ENCODE data around the gene MELK. TPM values are rescaled to one million over a fixed set of nuclear protein-coding genes. Genes with fewer than 3 reads are reported as not detected.

The MELK gene
- total and polyA plus RNA-seq, 2 experiments from 2014 or later: 11.0 to 12.5 TPM

DNA sequence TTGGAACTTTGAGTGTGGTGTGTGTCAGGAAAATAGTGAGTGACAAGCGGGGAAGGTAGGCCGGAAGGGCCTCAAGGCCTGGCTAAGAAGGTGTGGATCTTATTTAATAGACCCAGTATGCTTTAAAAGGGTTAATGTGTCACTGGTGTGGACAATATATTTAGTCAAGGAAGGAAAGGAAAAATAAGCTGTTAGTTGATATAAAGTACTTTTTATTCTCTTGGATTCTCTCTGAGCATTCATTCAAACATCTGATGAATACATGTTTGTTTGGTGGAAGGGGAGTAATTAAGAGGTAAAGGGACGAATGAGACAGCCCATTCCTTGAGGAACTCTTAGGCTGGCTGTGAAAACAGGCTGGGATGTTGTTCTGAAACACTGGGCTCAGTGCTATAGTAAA is 98.9 kb downstream of the MELK start:
- H3K9me2 ChIP-seq (replicated peaks; ENCODE audit: insufficient read depth): no peaks in the 10 kb centered on the region
- no peak overlapping the region for H3K27ac ChIP-seq
- TF ChIP-seq, protein P1, sequence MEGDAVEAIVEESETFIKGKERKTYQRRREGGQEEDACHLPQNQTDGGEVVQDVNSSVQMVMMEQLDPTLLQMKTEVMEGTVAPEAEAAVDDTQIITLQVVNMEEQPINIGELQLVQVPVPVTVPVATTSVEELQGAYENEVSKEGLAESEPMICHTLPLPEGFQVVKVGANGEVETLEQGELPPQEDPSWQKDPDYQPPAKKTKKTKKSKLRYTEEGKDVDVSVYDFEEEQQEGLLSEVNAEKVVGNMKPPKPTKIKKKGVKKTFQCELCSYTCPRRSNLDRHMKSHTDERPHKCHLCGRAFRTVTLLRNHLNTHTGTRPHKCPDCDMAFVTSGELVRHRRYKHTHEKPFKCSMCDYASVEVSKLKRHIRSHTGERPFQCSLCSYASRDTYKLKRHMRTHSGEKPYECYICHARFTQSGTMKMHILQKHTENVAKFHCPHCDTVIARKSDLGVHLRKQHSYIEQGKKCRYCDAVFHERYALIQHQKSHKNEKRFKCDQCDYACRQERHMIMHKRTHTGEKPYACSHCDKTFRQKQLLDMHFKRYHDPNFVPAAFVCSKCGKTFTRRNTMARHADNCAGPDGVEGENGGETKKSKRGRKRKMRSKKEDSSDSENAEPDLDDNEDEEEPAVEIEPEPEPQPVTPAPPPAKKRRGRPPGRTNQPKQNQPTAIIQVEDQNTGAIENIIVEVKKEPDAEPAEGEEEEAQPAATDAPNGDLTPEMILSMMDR (IDR thresholded peaks at IDR 0.05; ENCODE audit: poor library complexity): no peak
- TF ChIP-seq EZH2phosphoT487 (IDR thresholded peaks at IDR 0.05; ENCODE audit: low read depth, severe bottlenecking, unreplicated experiment) (no peak), EZH2 (IDR thresholded peaks at IDR 0.05; ENCODE audit: borderline replicate concordance) (no peak)
- no peak for DNase-seq (ENCODE audit: low spot score)
- H3K27me3 ChIP-seq: no peaks in the 10 kb centered on the region
- no peak overlapping the region for H3K4me2 ChIP-seq
- H3K79me2 ChIP-seq: no peaks in the 10 kb centered on the region
- no peaks in the 10 kb centered on the region for H3K9me3 ChIP-seq (ENCODE audit: low read depth)
- H3K36me3 ChIP-seq (replicated peaks; ENCODE audit: insufficient read depth, low read depth): no peaks in the 10 kb centered on the region
- H3K4me1 ChIP-seq (ENCODE audit: insufficient read depth): no peaks in the 10 kb centered on the region
- H2AFZ ChIP-seq: no peak overlapping the region
- no peak overlapping the region for H3K4me3 ChIP-seq
- no peaks in the 10 kb centered on the region for H4K20me1 ChIP-seq (ENCODE audit: insufficient read depth, poor library complexity, severe bottlenecking)
- 92% methylated on average over 3 of the region's 3 CpGs for WGBS (ENCODE audit: low lambda C conversion rate, missing lambda C conversion rate)

DNA sequence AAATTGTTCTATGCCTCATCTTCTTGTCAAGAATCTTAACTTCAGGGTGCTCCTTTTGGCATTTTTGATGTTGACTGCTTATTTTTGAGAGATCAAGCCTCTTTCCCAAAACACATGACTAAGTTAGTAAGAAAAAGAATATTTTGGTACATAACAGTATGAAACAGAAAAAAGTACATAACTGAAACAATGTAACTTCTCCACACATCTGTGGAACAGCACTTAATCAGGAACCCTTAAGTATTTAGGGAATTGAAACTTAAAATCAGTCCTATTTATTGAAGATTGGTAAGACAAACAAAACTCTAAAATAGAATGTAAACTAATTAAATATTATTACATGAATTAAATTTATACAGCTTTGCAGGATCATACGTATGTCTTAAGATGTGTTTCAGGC is 103.4 kb downstream of the MELK start:
- Histone ChIP-seq H3K4me1 (ENCODE audit: insufficient read depth) (no peaks in the 10 kb centered on the region), H3K27me3 (no peaks in the 10 kb centered on the region), H4K20me1 (ENCODE audit: insufficient read depth, poor library complexity, severe bottlenecking) (no peaks in the 10 kb centered on the region), H3K9me3 (ENCODE audit: low read depth) (no peaks in the 10 kb centered on the region), H2AFZ (no peak overlapping the region), H3K36me3 (replicated peaks; ENCODE audit: insufficient read depth, low read depth) (no peaks in the 10 kb centered on the region), H3K79me2 (no peaks in the 10 kb centered on the region), H3K4me2 (no peak overlapping the region), H3K9me2 (replicated peaks; ENCODE audit: insufficient read depth) (no peaks in the 10 kb centered on the region), H3K27ac (no peak overlapping the region), H3K4me3 (no peak overlapping the region)
- DNase-seq (ENCODE audit: low spot score): no peak
- TF ChIP-seq EZH2 (IDR thresholded peaks at IDR 0.05; ENCODE audit: borderline replicate concordance): no peak
- TF ChIP-seq EZH2phosphoT487 (IDR thresholded peaks at IDR 0.05; ENCODE audit: low read depth, severe bottlenecking, unreplicated experiment): no peak
- TF ChIP-seq, protein P1 (IDR thresholded peaks at IDR 0.05; ENCODE audit: poor library complexity): no peak
- 97% methylated on average over 1 of the region's 1 CpG for whole genome bisulfite sequencing (ENCODE audit: low lambda C conversion rate, missing lambda C conversion rate)

DNA sequence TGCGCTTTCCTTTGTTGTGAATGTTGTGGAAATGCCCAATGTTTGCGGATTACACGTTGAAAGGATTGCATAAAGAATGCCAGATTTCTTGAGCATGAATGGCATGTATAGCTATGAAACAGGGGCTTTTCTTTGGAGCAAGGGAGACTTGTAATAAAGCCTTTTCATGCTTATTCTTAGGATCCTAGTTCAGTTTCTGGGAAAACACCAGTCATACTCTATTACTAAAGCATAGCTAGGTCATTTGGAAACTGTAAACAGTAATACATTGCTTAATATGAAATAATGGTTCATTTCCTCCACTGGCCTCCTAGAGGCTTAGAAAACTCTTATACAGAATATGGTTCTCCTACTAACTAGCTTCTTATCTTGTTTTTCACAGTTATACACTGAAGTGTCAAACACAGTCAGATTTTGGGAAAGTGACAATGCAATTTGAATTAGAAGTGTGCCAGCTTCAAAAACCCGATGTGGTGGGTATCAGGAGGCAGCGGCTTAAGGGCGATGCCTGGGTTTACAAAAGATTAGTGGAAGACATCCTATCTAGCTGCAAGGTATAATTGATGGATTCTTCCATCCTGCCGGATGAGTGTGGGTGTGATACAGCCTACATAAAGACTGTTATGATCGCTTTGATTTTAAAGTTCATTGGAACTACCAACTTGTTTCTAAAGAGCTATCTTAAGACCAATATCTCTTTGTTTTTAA is 104.2 kb downstream of the MELK start:
- Histone ChIP-seq H2AFZ (no peak overlapping the region), H3K27me3 (no peaks in the 10 kb centered on the region), H3K4me1 (ENCODE audit: insufficient read depth) (no peaks in the 10 kb centered on the region), H3K4me2 (no peak overlapping the region), H3K79me2 (no peaks in the 10 kb centered on the region), H3K36me3 (replicated peaks; ENCODE audit: insufficient read depth, low read depth) (no peaks in the 10 kb centered on the region), H4K20me1 (ENCODE audit: insufficient read depth, poor library complexity, severe bottlenecking) (no peaks in the 10 kb centered on the region), H3K9me3 (ENCODE audit: low read depth) (no peaks in the 10 kb centered on the region), H3K9me2 (replicated peaks; ENCODE audit: insufficient read depth) (no peaks in the 10 kb centered on the region), H3K4me3 (no peak overlapping the region), H3K27ac (no peak overlapping the region)
- DNase-seq (ENCODE audit: low spot score): no peak
- WGBS (ENCODE audit: low lambda C conversion rate, missing lambda C conversion rate): 87% methylated on average over 8 of the region's 8 CpGs
- TF ChIP-seq EZH2phosphoT487 (IDR thresholded peaks at IDR 0.05; ENCODE audit: low read depth, severe bottlenecking, unreplicated experiment): no peak
- TF ChIP-seq, protein P1 (IDR thresholded peaks at IDR 0.05; ENCODE audit: poor library complexity): no peak
- no peak for TF ChIP-seq EZH2 (IDR thresholded peaks at IDR 0.05; ENCODE audit: borderline replicate concordance)

Data from hepatocyte (in vitro differentiated cells).